Keratinocyte (primary cell): ENCODE measurements around the gene SYNPO2L.
"Not testable (repeated sequence)": the region's sequence is repeated elsewhere in the genome, so short reads cannot be mapped to it uniquely, and the experiment has no call there.

Source experiments
- CTCF ChIP-seq, 3 experiments: IDR thresholded peaks in 1 of 3; conservative IDR thresholded peaks in 1 of 3; optimal IDR thresholded peaks in 1 of 3; 2 replicates in 2 of 3; 3 replicates in 1 of 3; pipeline versions ENCODE3 to v1.5.1; 2011; ENCODE audit warnings: low read length in 3 of 3, mild to moderate bottlenecking in 3 of 3, moderate library complexity in 2 of 3, control low read depth in 1 of 3, inconsistent platforms in 1 of 3; ENCODE audit not compliant: insufficient read depth in 2 of 3; ENCODE audit errors: extremely low read depth in 1 of 3
- EZH2 ChIP-seq: IDR thresholded peaks from one replicate; pipeline ENCODE4 v1.6.1; 2012; ENCODE audit warnings: inconsistent platforms, mild to moderate bottlenecking, low read length, moderate library complexity

GRCh38 chr10:73664156-73665040 lies 8.6 kb upstream of the SYNPO2L start:
- not testable (repeated sequence) for TF ChIP-seq EZH2; CTCF (optimal IDR thresholded peaks at IDR 0.05 in 1 of 3, IDR thresholded peaks at IDR 0.05 in 1 of 3, conservative IDR thresholded peaks at IDR 0.05 in 1 of 3; ENCODE audit: extremely low read depth in 1 of 3, insufficient read depth in 2 of 3, low read length in 3 of 3)
